GM18502 (cell line): ENCODE measurements around the gene SERBP1.
A peak's percentile ranks its signal among the peaks of the same experiment; 100 is the strongest.
"Not testable (repeated sequence)": the region's sequence is repeated elsewhere in the genome, so short reads cannot be mapped to it uniquely, and the experiment has no call there.

Experiments
- ATAC-seq: cut with Tn5 transposase; IDR thresholded peaks from one replicate; pipeline ENCODE4 v1.9.1; 2021; ENCODE audit warnings: mild to moderate bottlenecking; ENCODE audit not compliant: unreplicated experiment, poor library complexity

The SERBP1 gene

GRCh38 chr1:67430358-67431155 is at the start of gene SERBP1:
TSS of gene SERBP1 (minus strand) at chr1:67430402. CDS start at chr1:67430300, 102 bp downstream.
- ATAC-seq = peak; percentile 88

DNA sequence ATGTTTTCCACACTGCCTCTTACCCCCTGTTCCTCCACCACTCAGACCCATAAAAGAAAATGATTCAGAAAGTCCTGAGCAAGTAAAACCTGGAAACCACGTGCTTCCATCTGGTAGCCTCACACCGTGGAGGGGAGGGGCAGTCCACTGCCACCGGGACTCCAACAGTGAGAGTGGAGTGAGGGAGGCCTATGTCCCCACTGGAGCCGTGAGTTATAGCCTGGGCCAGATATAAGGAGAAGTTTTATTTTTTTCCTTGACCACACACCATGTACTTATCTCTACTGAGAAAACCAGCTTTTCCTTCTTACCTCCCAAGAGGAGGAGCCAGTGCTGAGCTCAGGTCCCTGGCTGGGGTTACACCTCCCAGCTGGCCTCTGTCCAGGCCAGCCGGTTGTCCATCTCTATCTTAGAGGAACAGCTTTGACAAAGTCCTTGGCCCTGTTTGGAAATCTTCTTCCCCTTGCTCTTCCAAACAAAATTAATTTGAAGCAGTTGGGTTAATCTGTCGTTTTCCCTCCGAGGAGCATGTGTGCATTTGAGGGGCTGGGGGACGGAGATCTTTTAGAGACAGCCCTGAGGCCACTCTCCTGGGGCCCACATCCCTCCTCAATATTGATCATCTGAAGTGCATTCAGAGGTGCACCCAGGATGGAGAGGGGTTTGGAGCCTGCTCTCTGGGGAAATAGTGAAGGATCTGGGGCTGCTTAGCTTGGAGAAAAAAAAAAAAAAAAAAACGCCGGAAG is 49.1 kb upstream of the SERBP1 start:
- no peak for ATAC-seq

DNA sequence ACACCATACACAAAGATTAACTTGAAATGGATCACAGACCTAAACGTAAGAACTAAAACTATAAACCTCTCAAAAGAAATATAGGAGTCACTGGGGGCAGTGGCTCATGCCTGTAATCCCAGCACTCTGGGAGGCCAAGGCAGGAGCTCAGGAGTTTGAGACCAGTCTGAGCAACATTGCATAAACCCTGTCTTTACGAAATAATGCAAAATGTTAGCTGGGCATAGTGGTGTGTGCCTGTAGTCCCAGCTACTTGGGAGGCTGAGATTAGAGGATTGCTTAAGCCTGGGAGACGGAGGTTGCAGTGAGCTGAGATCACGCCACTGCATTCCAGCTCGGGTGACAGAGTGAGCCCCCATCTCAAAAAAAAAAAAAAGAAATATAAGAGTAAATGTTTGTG is 46.7 kb upstream of the SERBP1 start:
- ATAC-seq = no peak

- no peak for ATAC-seq
Measured at GRCh38 chr1:67476006-67476482, 45.8 kb upstream of the SERBP1 start.

GRCh38 chr1:67472056-67472455 is 41.9 kb upstream of the SERBP1 start:
- ATAC-seq = no peak

DNA sequence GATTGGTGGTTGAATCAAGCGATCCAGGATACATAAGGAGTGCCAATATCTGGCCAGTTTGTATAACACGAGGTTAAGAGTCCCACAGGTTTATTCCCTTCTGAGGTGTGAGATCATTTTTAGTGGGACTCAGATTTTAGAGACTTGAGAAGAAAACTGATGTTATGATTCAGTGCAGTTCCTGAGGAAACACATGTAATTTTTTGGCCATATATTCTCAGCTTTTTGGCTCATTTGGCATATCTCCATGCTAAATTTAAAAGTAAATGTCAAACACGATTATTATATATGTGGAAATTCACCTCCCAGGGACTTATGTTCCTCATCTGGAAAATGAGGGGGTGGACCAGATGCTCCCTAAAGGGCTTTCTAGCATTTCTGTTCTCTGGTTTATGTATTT is 39.2 kb upstream of the SERBP1 start:
- ATAC-seq = no peak

GRCh38 chr1:67468066-67468718 is 38.0 kb upstream of the SERBP1 start:
- ATAC-seq = no peak

DNA sequence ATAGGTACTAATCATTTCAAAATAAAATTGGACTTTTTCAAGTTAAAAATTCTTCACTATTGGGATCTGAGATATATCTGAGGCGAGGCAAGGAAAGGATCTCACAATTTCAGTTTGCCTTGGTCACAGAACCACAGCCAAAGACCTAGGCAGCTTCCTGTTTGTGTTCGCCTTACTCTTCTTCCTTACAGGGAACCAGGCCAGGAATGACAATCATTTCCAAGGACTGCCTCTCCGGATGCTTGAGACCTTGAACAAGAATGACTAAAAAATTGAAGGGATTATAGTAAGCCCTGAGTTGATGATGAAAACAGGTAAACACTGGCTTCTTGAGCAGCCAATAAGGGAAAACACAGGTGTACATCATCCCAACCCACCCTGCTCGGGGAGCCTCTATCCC is 35.2 kb upstream of the SERBP1 start:
- ATAC-seq = no peak

DNA sequence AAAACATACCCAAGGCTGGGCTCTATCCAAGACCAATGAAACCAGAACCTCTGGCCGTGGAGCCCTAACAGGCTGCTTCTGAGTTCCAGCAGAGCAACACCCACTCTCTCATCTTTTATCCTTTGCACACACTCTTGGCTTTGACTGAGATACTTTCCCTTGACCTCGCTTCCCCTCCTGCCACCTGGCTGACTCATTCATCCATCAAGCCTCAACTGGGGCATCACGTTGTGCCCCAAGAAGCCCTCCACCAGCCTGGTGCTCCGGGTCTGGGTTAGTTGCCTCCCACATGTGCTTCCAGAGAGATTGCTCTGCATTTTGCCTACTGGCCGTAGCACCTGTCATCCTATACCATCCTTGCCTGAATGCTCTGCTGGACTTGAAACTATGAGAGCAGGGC is 34.5 kb upstream of the SERBP1 start:
- ATAC-seq = no peak

GRCh38 chr1:67464058-67464457 is 33.9 kb upstream of the SERBP1 start:
- ATAC-seq = no peak

DNA sequence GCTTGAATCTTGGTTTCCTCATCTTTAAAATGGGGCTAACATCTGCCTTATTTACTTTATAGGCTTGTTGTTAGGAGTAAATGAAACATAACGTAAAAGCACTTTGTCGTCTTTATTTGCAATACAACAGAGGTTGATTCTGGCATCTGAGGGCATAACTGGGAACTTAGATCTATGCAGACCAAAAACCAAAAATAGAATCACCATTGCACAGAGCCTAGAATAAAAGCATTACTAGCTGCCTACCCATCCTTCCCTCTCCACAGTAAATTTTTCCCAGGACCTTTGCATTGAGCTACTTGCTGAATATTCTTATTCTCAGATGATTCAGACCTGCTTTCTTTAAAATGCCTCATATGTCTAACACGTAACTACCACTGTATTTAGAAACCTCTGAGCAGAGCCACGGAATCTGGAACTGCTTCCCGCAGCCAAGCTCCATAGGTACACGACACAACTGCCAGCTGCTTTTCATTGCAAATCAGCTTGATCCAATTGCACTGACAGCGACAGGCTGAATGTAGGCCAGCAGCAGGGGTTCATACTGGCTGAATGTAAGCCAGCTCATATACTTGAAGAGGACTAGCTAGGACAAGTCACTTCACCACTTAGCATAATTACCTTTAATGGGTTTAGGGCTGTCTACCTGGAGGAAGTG is 33.2 kb upstream of the SERBP1 start:
- no peak for ATAC-seq

- no peak for ATAC-seq
Measured at GRCh38 chr1:67460676-67461500, 30.7 kb upstream of the SERBP1 start.

DNA sequence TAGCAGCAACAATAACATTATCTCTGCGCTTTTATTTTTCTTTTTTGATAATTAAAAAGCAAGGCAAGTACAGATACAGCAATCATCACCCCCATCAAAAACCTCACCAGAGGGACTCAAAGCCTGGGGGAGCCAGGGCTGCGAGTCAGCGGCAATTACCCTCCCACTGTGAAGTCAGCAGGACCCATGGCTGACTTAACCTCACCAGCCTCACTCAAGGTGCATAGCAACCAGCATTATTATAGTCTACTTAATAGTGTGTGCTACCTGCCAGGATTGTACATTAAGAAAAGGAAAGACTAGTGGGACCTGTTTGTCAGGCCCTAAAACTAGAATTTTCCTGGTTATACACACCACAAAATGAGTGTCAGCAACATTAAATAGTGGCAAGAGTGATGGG is 28.9 kb upstream of the SERBP1 start:
- no peak for ATAC-seq

DNA sequence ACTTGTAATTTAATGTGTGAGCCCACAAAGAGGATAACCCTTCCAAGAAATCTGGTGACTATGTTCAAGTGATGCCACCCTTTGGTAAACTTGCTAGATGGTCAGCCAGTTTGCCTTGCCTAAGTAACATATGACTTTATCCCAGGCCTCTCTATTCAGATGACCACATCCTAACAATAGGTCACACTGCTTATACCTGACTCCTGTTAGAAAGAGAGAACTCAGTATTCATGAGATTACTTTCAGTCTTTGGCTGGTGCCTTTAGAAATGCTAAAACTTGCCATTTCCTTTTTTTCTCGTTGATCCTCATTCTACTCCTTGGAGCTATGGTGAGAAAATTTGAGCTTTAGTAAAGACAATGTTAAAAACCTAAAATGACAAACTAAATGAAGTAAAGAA is 28.5 kb upstream of the SERBP1 start:
- no peak for ATAC-seq

DNA sequence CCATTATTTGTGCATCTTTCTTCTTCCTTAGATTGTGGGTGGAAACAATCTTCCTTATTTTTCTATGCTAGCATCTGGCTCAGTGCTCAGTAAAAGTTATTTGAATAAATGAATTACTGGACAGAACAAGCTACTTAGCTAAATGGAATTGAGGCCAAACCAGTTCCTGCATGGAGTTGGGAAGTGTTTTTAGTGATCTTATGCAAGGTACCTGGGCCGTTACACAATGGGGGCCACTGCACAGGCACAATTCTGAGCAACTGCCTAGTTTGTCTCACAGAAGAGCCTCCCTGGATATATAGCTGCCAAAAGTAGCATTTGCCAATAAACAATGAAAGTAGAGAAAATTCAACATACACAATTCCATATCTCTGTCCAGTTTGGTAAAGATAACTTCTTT is 27.0 kb upstream of the SERBP1 start:
- ATAC-seq = no peak

DNA sequence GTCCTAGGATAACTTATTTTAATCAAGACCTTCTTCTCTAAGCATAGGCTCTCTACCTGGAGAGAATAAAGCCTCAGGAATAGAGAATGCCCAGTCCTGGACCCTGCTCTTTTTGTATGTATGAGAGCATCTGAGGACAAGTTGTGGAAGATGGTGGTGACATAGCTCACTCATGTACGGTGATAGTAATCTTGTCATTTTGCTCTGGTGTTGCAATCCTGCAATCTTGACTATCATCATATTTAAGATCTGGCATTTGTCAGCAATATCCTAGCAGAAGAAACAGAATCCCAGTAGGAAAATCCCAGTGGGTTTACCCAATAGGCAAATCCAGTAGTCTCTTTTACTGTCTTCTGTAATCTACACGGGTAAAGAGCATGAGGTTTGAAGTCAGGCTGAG is 21.6 kb upstream of the SERBP1 start:
- ATAC-seq = no peak

GRCh38 chr1:67451356-67451755 is 21.2 kb upstream of the SERBP1 start:
- ATAC-seq = no peak

DNA sequence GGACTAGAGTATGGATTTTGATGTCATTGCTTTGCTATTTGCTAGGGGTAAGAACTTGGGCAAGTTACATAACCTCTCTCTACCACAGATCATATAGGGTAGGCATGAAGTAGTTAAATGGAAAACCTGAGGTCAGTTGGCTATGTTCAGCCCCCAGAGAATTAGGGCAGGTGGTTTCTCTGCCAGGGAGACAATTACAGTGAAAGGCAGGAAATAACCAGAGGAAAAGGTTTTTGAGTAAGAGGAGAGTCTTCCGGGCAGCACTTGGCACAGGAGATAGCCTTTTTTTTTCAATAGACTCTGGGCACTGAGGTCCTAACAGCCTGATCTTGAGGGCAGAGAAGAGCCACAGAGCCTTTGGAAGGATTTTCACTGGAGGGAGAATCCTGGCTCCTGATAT is 16.7 kb upstream of the SERBP1 start:
- no peak for ATAC-seq

DNA sequence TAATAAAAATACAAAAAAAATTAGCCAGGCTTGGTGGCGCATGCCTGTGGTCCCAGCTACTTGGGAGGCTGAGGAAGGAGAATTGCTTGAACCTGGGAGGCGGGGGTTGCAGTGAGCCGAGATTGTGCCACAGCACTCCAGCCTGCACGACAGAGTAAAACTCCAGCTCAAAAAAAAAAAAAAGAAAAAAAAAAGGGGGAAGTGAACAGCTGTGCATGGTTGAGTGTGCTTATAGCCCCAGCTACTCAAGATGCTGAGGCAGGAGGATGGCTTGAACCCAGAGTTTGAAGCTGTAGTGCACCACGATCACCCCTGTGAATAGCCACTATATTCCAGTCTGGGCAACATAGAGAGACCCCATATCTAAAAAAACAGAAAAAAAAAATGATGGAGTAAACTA is 15.8 kb upstream of the SERBP1 start:
- ATAC-seq = not testable (repeated sequence)
